Measurements from ENCODE around the gene SLC1A3.

DNA sequence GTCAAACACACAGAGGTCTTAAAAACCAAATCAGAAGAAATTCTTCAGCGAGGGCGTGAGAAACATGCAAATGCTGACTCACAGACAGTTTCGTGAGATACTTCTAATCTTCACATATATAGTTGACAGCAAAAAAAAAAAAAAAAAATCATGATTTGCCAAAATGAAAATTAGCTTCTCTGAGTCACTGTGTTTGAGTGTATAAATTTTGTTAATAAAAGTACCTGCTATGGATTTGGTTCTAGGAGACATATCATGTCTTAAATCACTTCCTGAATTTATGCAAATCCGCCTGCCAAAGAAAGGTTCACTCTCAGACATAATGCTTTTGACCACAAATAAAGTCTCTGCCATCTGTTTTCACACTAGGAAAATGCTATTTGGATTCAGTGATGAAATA, 114.3 kb downstream of the SLC1A3 start:
- no peak for TF ChIP-seq TAF1 (IDR thresholded peaks at IDR 0.05; ENCODE audit: low read depth)
- TF ChIP-seq TCF12 (IDR thresholded peaks at IDR 0.05; ENCODE audit: low read depth): no peak
- TF ChIP-seq EGR1 (IDR thresholded peaks at IDR 0.05): no peak
- no peak for TF ChIP-seq NFIC (IDR thresholded peaks at IDR 0.05)
- TF ChIP-seq EP300 (IDR thresholded peaks at IDR 0.05; ENCODE audit: borderline replicate concordance): no peak
- TF ChIP-seq ZBTB7A (IDR thresholded peaks at IDR 0.05; ENCODE audit: low read depth): no peak
- TF ChIP-seq, protein P1, sequence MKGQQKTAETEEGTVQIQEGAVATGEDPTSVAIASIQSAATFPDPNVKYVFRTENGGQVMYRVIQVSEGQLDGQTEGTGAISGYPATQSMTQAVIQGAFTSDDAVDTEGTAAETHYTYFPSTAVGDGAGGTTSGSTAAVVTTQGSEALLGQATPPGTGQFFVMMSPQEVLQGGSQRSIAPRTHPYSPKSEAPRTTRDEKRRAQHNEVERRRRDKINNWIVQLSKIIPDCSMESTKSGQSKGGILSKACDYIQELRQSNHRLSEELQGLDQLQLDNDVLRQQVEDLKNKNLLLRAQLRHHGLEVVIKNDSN (IDR thresholded peaks at IDR 0.05): no peak
